H1 (cell line): ENCODE results near the gene FSTL4. TPM values are rescaled to one million over a fixed set of nuclear protein-coding genes. Genes with fewer than 3 reads are reported as not detected.

ENCODE experiments used
- CTCF ChIA-PET: fragments of 300-600 bp; sonication (Branson Sonifier 250); formaldehyde crosslinking; loops from one replicate; lab custom pipeline; 2021; ENCODE audit not compliant: partially characterized antibody; lab: Charles Lee
- POLR2A ChIA-PET: fragments of 300-600 bp; sonication (Branson Sonifier 250); formaldehyde crosslinking; loops from one replicate; lab custom pipeline; 2021; ENCODE audit warnings: inconsistent platforms; ENCODE audit not compliant: partially characterized antibody; lab: Charles Lee
- DNase-seq, 2 experiments: peaks; one replicate each; pipeline versions ENCODE4 v3.0.0 to v3.0.0-alpha.2; 2010 to 2022; ENCODE audit warnings: low spot score in 2 of 2, low read depth in 1 of 2, mixed read lengths in 1 of 2
- FAIRE-seq: peaks from 2 replicates; lab custom pipeline; 2011; peaks lifted over from hg19 to GRCh38; lab: Jason Lieb, UNC
- H2AFZ ChIP-seq: 2 replicates; pipeline ENCODE4 v1.8.1; 2012; ENCODE audit warnings: low read length, inconsistent platforms
- H2AK5ac ChIP-seq: 2 replicates; pipeline ENCODE4 v1.6.1; 2013; ENCODE audit warnings: low read depth, low read length
- H2BK120ac ChIP-seq: replicated peaks from 2 replicates; pipeline ENCODE3; 2013; ENCODE audit warnings: low read depth, low read length, inconsistent platforms
- H2BK12ac ChIP-seq: 2 replicates; pipeline ENCODE4 v1.6.1; 2013; ENCODE audit warnings: low read depth, low read length
- H2BK15ac ChIP-seq: 2 replicates; pipeline ENCODE4 v1.6.1; 2013; ENCODE audit warnings: low read length
- H2BK20ac ChIP-seq: 2 replicates; pipeline ENCODE4 v1.6.1; 2013; ENCODE audit warnings: low read length
- H2BK5ac ChIP-seq: 2 replicates; pipeline ENCODE4 v1.6.1; 2013; ENCODE audit warnings: low read depth, low read length
- H3K14ac ChIP-seq: 2 replicates; pipeline ENCODE4 v1.6.1; 2013; ENCODE audit warnings: inconsistent platforms; ENCODE audit not compliant: insufficient read length
- H3K18ac ChIP-seq: 2 replicates; pipeline ENCODE4 v1.6.1; 2013; ENCODE audit warnings: low read length; ENCODE audit errors: extremely low read depth
- H3K23ac ChIP-seq: 2 replicates; pipeline ENCODE4 v1.6.1; 2013; ENCODE audit warnings: inconsistent platforms; ENCODE audit not compliant: insufficient read length
- H3K23me2 ChIP-seq: 2 replicates; pipeline ENCODE4 v1.6.1; 2013; ENCODE audit warnings: low read depth, low read length
- H3K27ac ChIP-seq: 2 replicates; pipeline ENCODE4 v1.6.1; 2011; ENCODE audit warnings: low read depth, low read length, inconsistent platforms
- H3K27me3 ChIP-seq, 4 experiments: replicated peaks in 1 of 4; 1 replicate in 1 of 4; 2 replicates in 3 of 4; pipeline versions ENCODE4 v1.6.1 to v1.8.1; 2011 to 2013; ENCODE audit warnings: low read length in 3 of 4, mild to moderate bottlenecking in 3 of 4, inconsistent platforms in 2 of 4, mixed read lengths in 2 of 4, moderate library complexity in 1 of 4; ENCODE audit not compliant: control insufficient read depth in 3 of 4, insufficient read depth in 3 of 4; ENCODE audit errors: extremely low read depth in 1 of 4
- H3K36me3 ChIP-seq, 4 experiments: 2 replicates each; pipeline versions ENCODE4 v1.6.1 to v1.8.1; 2011 to 2013; ENCODE audit warnings: mild to moderate bottlenecking in 4 of 4, low read length in 3 of 4, moderate library complexity in 2 of 4, control low read depth in 1 of 4, inconsistent platforms in 1 of 4; ENCODE audit not compliant: insufficient read depth in 4 of 4, control insufficient read depth in 2 of 4
- H3K4ac ChIP-seq: replicated peaks from 2 replicates; pipeline ENCODE3; 2013; ENCODE audit warnings: low read length, low read depth, mixed read lengths, inconsistent platforms; ENCODE audit not compliant: insufficient read length
- H3K4me1 ChIP-seq, 4 experiments: replicated peaks in 1 of 4; 1 replicate in 1 of 4; 2 replicates in 3 of 4; pipeline versions ENCODE4 v1.6.1 to v1.8.1; 2011 to 2013; ENCODE audit warnings: low read length in 3 of 4, inconsistent platforms in 2 of 4, mixed read lengths in 1 of 4; ENCODE audit not compliant: insufficient read depth in 4 of 4, control insufficient read depth in 3 of 4
- H3K4me2 ChIP-seq, 2 experiments: 2 replicates each; pipeline versions ENCODE4 v1.6.1 to v1.8.1; 2011 to 2013; ENCODE audit warnings: low read depth in 2 of 2, low read length in 2 of 2, control low read depth in 1 of 2, inconsistent platforms in 1 of 2, mild to moderate bottlenecking in 1 of 2; ENCODE audit not compliant: insufficient read depth in 1 of 2
- H3K4me3 ChIP-seq, 4 experiments: fragments of 200-600, 300-600 bp in 1 of 4; sonication (generic), shearing (Covaris generic), sonication (Bioruptor Twin) in 1 of 4; 2 replicates each; pipeline versions ENCODE4 v1.5.1 to v1.8.1; 2011 to 2016; ENCODE audit warnings: low read length in 4 of 4, low read depth in 3 of 4, control low read depth in 2 of 4, inconsistent platforms in 2 of 4, mild to moderate bottlenecking in 2 of 4, mixed read lengths in 1 of 4, moderate library complexity in 1 of 4; ENCODE audit not compliant: insufficient read depth in 2 of 4; ENCODE audit errors: extremely low read depth in 1 of 4
- H3K56ac ChIP-seq: replicated peaks from 2 replicates; pipeline ENCODE3; 2013; ENCODE audit warnings: low read depth, mild to moderate bottlenecking, mixed read lengths, low read length, inconsistent platforms; ENCODE audit not compliant: insufficient read length
- H3K79me1 ChIP-seq: 2 replicates; pipeline ENCODE4 v1.6.1; 2013; ENCODE audit warnings: low read depth, low read length, control low read depth
- H3K79me2 ChIP-seq, 2 experiments: 2 replicates each; pipeline versions ENCODE4 v1.6.1 to v1.8.1; 2012 to 2013; ENCODE audit warnings: low read length in 2 of 2, mild to moderate bottlenecking in 2 of 2, inconsistent platforms in 1 of 2; ENCODE audit not compliant: insufficient read depth in 2 of 2, control insufficient read depth in 1 of 2
- H3K9ac ChIP-seq, 4 experiments: replicated peaks in 1 of 4; 1 replicate in 1 of 4; 2 replicates in 3 of 4; pipeline versions ENCODE4 v1.6.1 to v1.8.1; 2011 to 2013; ENCODE audit warnings: low read depth in 3 of 4, low read length in 3 of 4, control low read depth in 2 of 4, mild to moderate bottlenecking in 2 of 4, moderate library complexity in 2 of 4, inconsistent platforms in 1 of 4; ENCODE audit errors: extremely low read depth in 1 of 4
- H3K9me3 ChIP-seq, 2 experiments: 2 replicates each; pipeline versions ENCODE4 v1.6.1 to v1.8.1; 2012 to 2013; ENCODE audit warnings: mild to moderate bottlenecking in 2 of 2, moderate library complexity in 2 of 2, control low read depth in 1 of 2, inconsistent platforms in 1 of 2, low read depth in 1 of 2, low read length in 1 of 2, mixed read lengths in 1 of 2; ENCODE audit not compliant: insufficient read depth in 2 of 2
- H4K20me1 ChIP-seq, 2 experiments: replicated peaks in 1 of 2; 2 replicates each; pipeline versions ENCODE3 to v1.8.1; 2011 to 2013; ENCODE audit warnings: inconsistent platforms in 2 of 2, low read length in 2 of 2, mild to moderate bottlenecking in 1 of 2; ENCODE audit not compliant: insufficient read depth in 2 of 2, control insufficient read depth in 1 of 2
- H4K5ac ChIP-seq: 2 replicates; pipeline ENCODE4 v1.6.1; 2013; ENCODE audit warnings: low read length, low read depth, mixed read lengths, inconsistent platforms; ENCODE audit not compliant: insufficient read length
- H4K8ac ChIP-seq: 2 replicates; pipeline ENCODE4 v1.8.0; 2013; ENCODE audit warnings: mild to moderate bottlenecking, moderate library complexity, low read length, inconsistent platforms; ENCODE audit not compliant: insufficient read depth; ENCODE audit errors: extremely low read depth
- H4K91ac ChIP-seq: replicated peaks from 2 replicates; pipeline ENCODE3; 2013; ENCODE audit warnings: low read length, mixed read lengths, inconsistent platforms; ENCODE audit not compliant: insufficient read length
- EGR1 ChIP-seq: IDR thresholded peaks from 2 replicates; pipeline ENCODE4 v1.6.1; 2011; ENCODE audit warnings: low read depth, low read length, borderline replicate concordance
- NANOG ChIP-seq: IDR thresholded peaks from 2 replicates; pipeline ENCODE4 v1.6.1; 2011; ENCODE audit warnings: low read length, low read depth, mild to moderate bottlenecking, inconsistent platforms; ENCODE audit not compliant: insufficient read depth, poor library complexity, severe bottlenecking
- POLR2A ChIP-seq, 2 experiments: IDR thresholded peaks; 1 replicate in 1 of 2; 2 replicates in 1 of 2; pipeline ENCODE4 v1.6.1; 2011; ENCODE audit warnings: low read depth in 2 of 2, low read length in 2 of 2, mild to moderate bottlenecking in 2 of 2; ENCODE audit errors: control extremely low read depth in 1 of 2
- SP2 ChIP-seq: IDR thresholded peaks from 2 replicates; pipeline ENCODE4 v1.6.1; 2012; ENCODE audit warnings: mild to moderate bottlenecking, low read length, inconsistent platforms
- WGBS, 2 experiments: shearing (Covaris generic) in 1 of 2; methylation state at CpG; one replicate each; pipeline versions ENCODE4 v1.1.6 to v1.1.7; 2013 to 2015; ENCODE audit warnings: low lambda C conversion rate in 2 of 2, mixed read lengths in 2 of 2, inconsistent platforms in 1 of 2, low coverage in 1 of 2, missing lambda C conversion rate in 1 of 2; ENCODE audit not compliant: insufficient replicate concordance in 2 of 2, insufficient coverage in 1 of 2, insufficient read length in 1 of 2; ENCODE audit errors: extremely low coverage in 1 of 2, missing lambda C conversion rate in 1 of 2; 5-methylcytosine and 5-hydroxymethylcytosine counted together
- polyA plus RNA-seq, 7 experiments: library from polyadenylated mRNA; depleted of rRNA in 3 of 7; stranded (reverse) in 5 of 7; unstranded in 2 of 7; fragments of >200 nt in 5 of 7; fragments of 200-250 nt in 2 of 7; gene quantifications; 1 replicate in 5 of 7; 2 replicates in 1 of 7; 4 replicates in 1 of 7; pipeline versions ENCODE4 v1.2.1 to v1.2.3, GENCODE V29; 2011 to 2013; ENCODE audit warnings: missing spikeins in 2 of 7, mixed read lengths in 2 of 7
- total RNA-seq: library from RNA; stranded (reverse); fragmentation: NEBNext Ultra II Directional; extraction: Animal tissue kit (Norgen Biotek cat#: 25700); gene quantifications from 2 replicates; pipeline ENCODE4 v1.2.1, GENCODE V29; 2021
- TF ChIP-seq, protein P1 (sequence below), 3 experiments: IDR thresholded peaks; 1 replicate in 2 of 3; 2 replicates in 1 of 3; pipeline versions ENCODE4 v1.5.1 to v1.6.1; 2011; ENCODE audit warnings: low read length in 3 of 3, mild to moderate bottlenecking in 3 of 3, inconsistent platforms in 2 of 3, low read depth in 1 of 3, moderate library complexity in 1 of 3; ENCODE audit not compliant: insufficient read depth in 1 of 3; ENCODE audit errors: control extremely low read depth in 1 of 3

Gene FSTL4
- total and polyA plus RNA-seq, 2 of the 8 experiments (the other 6 are each of a cell fraction or from before 2014, with no cell fraction given) = 3.1 to 4.1 TPM

DNA sequence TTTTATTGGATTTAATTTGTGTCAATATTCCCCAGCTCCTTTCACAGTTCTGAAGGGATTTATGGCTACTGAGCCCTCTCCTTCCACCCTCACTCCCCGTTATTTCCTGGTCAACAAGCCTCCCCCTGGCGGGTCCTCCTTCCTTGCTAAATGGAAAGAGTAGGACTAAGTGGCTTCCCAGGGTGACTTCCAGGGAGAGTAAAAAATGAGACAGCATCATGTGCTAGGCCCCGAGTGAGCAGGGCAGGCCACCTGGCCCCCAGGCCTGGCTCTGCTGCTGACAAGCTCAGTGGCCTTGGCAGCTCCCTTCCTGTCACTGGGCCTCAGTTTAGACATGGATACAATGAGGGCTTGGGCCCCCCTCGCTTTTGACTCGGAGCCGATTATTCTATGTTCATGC is 359.3 kb downstream of the FSTL4 start:
- no peak overlapping the region for H2BK12ac ChIP-seq
- H3K23me2 ChIP-seq = no peaks in the 10 kb centered on the region
- no peak overlapping the region for H3K56ac ChIP-seq
- H3K27me3 ChIP-seq = no peaks in the 10 kb centered on the region
- no peak overlapping the region for H2AFZ ChIP-seq
- no peak overlapping the region for H3K27ac ChIP-seq
- no peak overlapping the region for H2BK120ac ChIP-seq
- no peak overlapping the region for H3K4me3 ChIP-seq
- H3K36me3 ChIP-seq = no peaks in the 10 kb centered on the region
- no peak overlapping the region for H2AK5ac ChIP-seq
- H3K18ac ChIP-seq = no peak overlapping the region
- H3K9me3 ChIP-seq = no peaks in the 10 kb centered on the region
- H4K91ac ChIP-seq = no peak overlapping the region
- DNase-seq (no peak), FAIRE-seq (no peak)
- no peak overlapping the region for H3K23ac ChIP-seq
- no peak overlapping the region for H4K8ac ChIP-seq
- H3K4me1 ChIP-seq = peaks cover 0 to 4% (median 0%) of the 10 kb centered on the region in 4 experiments; a peak in 1 of 7 replicates
- no peak overlapping the region for H3K4ac ChIP-seq
- ChIA-PET CTCF (interaction anchor here (1.2 to 1.5 kb wide), 3 partner anchors 11 to 142 kb away, joined by 3 to 5 read pairs (median 4); no protein-coding TSS in a partner anchor), POLR2A (no interaction called here)
- no peak overlapping the region for H3K9ac ChIP-seq
- no peak overlapping the region for H3K14ac ChIP-seq
- no peaks in the 10 kb centered on the region for H3K79me1 ChIP-seq
- H3K4me2 ChIP-seq = no peak overlapping the region
- H2BK5ac ChIP-seq = no peak overlapping the region
- 92% methylated on average over 6 of the region's 6 CpGs; no CpG with 5 or more reads in 1 of the 2 experiments for WGBS, 2 experiments
- no peaks in the 10 kb centered on the region for H3K79me2 ChIP-seq
- H2BK15ac ChIP-seq = no peak overlapping the region
- H2BK20ac ChIP-seq = no peak overlapping the region
- no peak overlapping the region for H4K5ac ChIP-seq
- TF ChIP-seq POLR2A (IDR thresholded peaks at IDR 0.05; ENCODE audit: control extremely low read depth in 1 of 2, low read depth in 2 of 2, low read length in 2 of 2) (no peak), EGR1 (no peak), SP2 (no peak), NANOG (no peak)
- TF ChIP-seq, protein P1, sequence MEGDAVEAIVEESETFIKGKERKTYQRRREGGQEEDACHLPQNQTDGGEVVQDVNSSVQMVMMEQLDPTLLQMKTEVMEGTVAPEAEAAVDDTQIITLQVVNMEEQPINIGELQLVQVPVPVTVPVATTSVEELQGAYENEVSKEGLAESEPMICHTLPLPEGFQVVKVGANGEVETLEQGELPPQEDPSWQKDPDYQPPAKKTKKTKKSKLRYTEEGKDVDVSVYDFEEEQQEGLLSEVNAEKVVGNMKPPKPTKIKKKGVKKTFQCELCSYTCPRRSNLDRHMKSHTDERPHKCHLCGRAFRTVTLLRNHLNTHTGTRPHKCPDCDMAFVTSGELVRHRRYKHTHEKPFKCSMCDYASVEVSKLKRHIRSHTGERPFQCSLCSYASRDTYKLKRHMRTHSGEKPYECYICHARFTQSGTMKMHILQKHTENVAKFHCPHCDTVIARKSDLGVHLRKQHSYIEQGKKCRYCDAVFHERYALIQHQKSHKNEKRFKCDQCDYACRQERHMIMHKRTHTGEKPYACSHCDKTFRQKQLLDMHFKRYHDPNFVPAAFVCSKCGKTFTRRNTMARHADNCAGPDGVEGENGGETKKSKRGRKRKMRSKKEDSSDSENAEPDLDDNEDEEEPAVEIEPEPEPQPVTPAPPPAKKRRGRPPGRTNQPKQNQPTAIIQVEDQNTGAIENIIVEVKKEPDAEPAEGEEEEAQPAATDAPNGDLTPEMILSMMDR (IDR thresholded peaks at IDR 0.05; ENCODE audit: control extremely low read depth in 1 of 3, insufficient read depth in 1 of 3, low read depth in 1 of 3, low read length in 3 of 3) = no peak
- TF ChIP-seq, all 59 proteins: peak for 0
- no peaks in the 10 kb centered on the region for H4K20me1 ChIP-seq
